IPS-18c (cell line): ENCODE data around the gene GALNT9.
"Not testable (repeated sequence)": the region's sequence is repeated elsewhere in the genome, so short reads cannot be mapped to it uniquely, and the experiment has no call there.

Source experiments
- H3K4me3 ChIP-seq: 2 replicates; pipeline ENCODE4 v1.7.0; 2013; ENCODE audit warnings: low read depth, mild to moderate bottlenecking, low read length, moderate library complexity; ENCODE audit not compliant: insufficient read depth
- H3K9me3 ChIP-seq: one replicate; pipeline ENCODE4 v1.6.1; 2013; ENCODE audit warnings: mild to moderate bottlenecking, low read length, moderate library complexity; ENCODE audit not compliant: control insufficient read depth, insufficient read depth

The GALNT9 gene

DNA sequence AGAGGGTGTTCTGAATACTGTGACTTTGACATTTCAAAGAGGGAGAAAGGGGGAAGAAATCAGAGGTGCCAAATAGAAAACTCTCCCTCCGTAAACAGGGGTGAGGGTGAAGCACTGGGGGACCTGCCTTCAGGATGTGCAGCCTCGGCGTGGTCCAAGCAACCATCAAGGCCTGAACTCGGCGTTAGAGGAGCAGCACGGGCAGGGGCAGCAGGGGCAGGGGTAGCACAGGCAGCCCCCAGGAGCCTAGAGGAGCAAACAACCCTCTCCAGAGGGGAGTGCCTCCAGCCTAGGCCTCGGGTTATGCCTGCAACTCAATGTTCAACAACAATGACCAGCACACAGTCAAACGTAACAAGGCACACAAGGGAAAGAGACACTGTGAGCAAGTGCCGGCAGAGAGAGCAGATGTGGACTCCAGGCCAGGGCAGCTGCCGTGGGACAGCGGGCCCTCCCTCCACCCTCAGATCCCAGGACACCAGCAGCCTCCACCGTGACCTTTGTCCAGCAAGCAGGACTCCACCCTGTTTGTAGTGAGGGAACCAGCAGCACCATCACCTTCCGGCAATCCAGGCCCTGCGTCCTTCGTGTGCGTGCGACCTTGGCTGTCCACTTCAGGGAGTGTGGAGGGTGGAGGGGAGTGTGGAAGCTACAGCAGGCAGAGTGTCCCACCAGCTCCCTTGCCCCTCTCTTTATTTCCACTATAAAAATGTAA is 18.0 kb downstream of the GALNT9 start:
- no peak overlapping the region for H3K4me3 ChIP-seq
- H3K9me3 ChIP-seq: no peaks in the 10 kb centered on the region

DNA sequence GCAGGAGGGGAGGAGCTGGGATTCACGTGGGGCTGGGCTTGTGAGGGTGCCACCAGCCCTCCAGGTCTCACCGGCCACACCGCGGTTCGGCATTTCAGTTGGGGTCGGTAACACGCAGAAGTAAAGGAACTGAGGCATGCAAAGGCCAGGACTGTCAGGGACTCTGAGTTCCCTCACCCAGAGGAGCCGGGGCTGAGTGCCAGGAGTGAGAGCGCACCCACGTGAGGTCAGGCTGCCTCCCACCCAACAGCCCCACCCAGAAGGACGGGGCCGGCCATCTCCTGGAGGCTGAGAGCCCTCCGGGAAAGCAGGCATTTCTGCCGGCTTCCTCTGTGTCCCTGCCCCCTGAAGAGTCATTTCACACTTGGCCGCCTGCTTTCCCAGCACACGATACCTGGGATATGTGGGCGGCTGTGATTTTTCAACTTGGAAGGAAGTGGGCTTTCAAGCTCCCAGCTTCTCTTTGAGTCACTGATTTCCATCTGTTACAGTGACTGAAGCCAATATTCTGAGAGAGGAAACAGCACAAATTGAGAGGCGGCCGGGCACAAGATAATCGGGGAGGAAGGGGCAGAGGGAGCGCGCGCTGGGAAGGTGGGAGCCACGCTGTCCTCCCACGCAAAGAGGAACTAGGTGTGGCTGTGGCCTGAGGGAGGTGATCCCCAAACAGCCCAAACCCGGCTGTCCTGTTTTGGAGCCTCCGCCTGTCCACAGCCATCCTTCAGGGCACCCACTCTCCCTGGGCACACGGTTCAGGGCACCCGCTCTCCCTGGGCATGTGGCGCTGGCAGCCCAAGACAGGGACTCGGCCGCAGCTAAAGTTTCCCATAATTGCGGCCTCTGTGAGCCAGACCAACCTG is 19.0 kb downstream of the GALNT9 start:
- Histone ChIP-seq H3K4me3 (no peak overlapping the region), H3K9me3 (no peaks in the 10 kb centered on the region)

DNA sequence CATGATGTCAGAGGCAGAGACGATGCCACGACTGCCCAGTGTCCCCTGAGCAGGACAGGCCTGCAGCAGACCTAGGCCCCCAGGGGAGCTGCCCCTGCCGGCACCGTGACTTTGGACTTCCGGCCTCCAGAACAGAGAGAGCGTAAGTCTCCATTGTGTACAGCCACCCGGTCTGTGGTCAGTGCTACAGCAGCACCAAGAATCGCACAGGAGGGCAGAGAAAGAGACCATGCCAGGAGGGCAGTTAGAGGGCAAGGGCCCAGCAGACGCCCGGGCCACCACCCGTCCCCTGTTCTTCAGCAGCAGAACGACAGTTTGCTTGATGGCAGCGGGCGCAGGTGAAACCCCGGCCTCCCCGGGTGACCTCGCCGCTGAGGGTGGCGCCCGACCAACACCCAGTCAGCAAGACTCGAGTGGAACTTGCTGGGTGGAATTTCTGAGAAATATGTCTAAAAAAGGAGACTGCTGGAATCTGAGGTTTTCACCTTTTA is 19.7 kb downstream of the GALNT9 start:
- no peak overlapping the region for H3K4me3 ChIP-seq
- no peaks in the 10 kb centered on the region for H3K9me3 ChIP-seq

DNA sequence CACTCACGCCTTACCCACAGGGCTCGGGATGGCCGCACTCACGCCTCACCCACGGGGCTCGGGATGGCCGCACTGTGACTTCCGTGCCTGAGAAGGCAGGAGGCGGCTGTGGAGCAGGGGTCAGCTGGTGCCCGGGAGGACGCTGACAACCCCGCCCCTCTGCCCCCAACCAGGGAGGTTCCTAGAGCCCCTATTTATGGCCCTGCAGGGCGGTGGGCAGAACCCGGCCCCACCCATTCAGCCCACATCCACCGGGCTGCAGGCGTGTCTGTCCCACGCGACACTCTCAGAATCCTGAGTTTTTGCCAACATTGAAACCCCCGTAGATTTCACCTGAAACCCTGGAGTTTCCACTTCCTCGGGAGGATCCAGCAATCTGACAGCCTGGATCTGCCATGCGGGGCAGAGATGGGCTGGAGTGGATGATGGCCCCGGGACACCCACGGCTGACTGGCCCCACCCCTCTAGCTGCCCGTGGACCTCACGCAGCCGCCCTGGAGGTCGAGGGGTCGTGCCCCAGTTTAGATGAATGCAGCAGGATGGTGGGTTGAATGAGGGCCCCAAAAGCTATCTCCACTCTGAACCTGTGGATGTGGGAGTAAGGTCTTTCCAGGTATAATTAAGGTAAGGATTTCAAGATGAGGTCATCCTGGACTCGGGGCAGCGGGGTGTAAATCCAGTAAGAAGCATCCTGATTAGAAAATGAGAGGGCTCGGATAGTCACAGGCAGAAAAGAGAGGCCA is 20.4 kb downstream of the GALNT9 start:
- H3K4me3 ChIP-seq: no peak overlapping the region
- no peaks in the 10 kb centered on the region for H3K9me3 ChIP-seq

DNA sequence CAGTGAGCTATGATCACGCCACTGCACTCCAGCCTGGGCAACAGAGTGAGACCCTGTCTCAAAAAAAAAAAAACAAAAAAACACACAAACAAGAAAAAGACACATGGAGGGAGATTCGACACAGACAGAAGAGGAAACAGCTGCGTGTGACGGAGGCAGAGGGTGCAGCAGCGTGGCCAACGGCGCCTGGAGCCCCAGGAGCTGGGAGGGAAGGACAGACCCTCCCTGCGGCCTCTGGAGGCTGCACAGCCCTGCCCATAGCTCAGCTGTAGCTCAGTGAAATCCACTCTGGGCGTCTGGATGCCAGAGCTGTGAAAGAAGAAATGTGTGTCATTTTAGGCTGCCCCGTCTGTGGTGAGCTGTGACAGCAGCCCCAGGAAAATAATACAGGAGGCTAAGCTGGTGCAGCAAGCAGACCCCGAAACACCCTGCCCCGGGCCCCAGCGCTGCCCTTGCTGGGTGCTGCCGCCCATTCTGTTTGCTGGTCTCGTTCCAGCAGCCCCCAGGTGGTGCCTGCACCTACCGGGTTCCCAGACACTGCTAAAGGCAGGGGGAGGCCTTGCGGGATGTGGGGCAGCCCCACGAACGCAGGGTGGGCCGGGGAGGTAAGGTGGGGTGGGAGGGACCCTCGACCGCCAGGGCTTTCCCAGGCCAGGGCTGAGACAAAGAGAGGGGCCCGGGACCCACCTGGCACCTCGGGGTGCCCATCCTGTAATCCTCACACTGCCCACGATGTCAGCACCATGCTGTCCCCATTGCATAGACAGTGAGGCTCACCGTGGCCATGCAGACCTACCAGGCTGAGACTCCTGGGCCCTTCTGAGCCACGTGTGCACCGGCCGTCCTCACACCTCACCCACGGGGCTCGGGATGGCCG is 21.2 kb downstream of the GALNT9 start:
- Histone ChIP-seq H3K9me3 (no peaks in the 10 kb centered on the region), H3K4me3 (no peak overlapping the region)

DNA sequence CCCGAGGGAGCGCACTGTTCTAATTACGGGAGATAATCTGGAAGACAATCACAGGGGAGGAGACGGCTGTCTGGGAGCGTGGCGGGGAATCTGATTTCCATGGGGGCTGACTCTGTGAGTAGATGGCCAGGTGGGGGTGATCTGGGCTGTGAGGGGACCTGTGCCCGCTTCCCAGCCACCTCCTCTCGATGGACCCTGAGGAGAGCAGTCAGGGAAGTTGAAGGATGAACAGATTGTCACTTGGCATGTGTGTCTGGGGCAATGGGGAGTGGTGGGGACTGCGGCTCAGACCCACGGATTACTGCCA is 22.6 kb downstream of the GALNT9 start:
- Histone ChIP-seq H3K4me3 (no peak overlapping the region), H3K9me3 (no peaks in the 10 kb centered on the region)

DNA sequence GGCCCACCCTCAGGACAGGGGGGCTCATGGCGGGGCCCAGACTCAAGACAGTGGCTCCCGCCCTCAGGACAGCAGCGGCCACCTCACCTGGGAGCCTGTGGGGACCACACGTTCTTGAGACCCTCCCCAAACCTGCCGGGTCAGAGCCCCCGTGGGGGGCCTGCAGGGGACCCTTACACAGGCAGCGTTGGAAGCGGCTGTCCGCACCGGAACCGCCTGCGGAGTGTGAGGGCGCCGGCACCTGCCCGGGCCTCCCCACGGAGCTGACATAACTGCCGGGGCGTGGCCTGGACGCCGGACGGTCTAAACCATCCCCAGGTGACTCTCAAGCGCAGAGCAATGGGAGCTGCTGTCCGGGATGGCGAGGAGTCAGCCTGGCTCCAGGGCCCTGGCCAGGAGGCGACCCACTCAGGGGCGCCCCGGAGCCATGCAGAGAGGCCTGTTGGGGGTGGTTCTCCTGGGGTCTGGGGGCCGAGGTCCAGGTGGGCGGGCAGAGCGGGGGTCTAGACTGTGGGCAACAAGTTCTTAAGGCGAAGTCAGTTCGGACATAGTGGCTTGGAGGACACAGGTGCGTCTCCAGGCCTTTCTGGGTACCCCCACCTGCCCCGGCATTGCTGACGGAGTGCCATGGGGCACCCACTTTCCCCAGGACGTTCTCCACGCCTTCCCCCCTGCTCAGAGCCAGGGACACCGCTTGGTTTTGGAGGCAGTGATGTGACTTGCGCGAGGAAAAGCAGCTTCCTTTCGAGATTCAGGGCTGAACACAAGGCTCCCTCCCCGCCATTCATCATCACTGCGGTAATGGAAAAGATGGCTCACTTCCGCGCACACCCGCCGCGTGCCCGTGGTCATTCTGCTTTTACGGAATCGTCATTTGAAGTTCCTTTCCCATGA is 23.2 kb downstream of the GALNT9 start:
- Histone ChIP-seq H3K9me3 (no peaks in the 10 kb centered on the region), H3K4me3 (no peak overlapping the region)

DNA sequence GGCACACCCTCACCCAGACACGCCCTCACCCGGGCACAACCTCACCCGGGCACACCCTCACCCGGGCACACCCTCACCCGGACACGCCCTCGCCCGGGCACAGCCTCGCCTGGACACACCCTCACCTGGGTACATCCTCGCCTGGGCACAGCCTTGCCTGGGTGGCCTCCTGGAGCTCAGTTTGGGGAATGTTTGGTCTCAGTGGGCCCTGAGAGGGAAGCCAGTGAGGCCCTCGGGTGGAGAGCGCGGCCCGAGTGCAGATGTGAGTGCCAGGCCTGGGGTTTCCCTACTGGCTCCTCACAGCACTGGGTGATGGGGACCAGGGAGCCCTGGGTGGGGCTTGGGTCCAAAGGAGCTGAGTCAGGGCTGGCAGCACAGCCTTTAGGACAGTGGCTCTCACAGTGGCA is 23.8 kb downstream of the GALNT9 start:
- no peaks in the 10 kb centered on the region for H3K9me3 ChIP-seq

DNA sequence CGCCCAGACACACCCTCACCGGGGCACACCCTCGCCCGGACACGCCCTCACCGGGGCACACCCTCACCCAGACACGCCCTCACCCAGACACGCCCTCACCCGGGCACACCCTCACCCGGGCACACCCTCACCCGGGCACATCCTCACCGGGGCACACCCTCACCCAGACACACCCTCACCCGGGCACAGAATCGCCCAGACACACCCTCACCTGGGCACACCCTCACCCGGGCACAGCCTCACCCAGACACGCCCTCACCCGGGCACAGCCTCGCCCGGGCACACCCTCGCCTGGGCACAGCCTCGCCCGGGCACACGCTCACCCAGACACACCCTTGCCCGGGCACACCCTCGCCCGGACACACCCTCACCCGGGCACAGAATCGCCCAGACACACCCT is 24.5 kb downstream of the GALNT9 start:
- not testable (repeated sequence) for H3K4me3 ChIP-seq, H3K9me3 ChIP-seq

More for the DNA sequence above, 23.8 kb downstream of the GALNT9 start:
- no peak overlapping the region for H3K4me3 ChIP-seq

DNA sequence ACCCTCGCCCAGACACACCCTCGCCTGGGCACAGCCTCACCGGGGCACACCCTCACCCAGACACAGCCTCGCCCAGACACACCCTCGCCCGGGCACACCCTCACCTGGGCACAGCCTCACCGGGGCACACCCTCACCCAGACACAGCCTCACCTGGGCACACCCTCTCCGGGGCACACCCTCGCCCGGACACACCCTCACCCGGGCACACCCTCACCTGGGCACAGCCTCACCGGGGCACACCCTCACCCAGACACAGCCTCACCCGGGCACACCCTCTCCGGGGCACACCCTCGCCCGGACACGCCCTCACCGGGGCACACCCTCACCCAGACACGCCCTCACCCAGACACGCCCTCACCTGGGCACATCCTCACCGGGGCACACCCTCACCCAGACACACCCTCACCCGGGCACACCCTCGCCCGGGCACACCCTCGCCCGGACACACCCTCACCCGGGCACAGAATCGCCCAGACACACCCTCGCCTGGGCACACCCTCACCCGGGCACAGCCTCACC is 25.5 kb downstream of the GALNT9 start:
- not testable (repeated sequence) for H3K9me3 ChIP-seq, H3K4me3 ChIP-seq

DNA sequence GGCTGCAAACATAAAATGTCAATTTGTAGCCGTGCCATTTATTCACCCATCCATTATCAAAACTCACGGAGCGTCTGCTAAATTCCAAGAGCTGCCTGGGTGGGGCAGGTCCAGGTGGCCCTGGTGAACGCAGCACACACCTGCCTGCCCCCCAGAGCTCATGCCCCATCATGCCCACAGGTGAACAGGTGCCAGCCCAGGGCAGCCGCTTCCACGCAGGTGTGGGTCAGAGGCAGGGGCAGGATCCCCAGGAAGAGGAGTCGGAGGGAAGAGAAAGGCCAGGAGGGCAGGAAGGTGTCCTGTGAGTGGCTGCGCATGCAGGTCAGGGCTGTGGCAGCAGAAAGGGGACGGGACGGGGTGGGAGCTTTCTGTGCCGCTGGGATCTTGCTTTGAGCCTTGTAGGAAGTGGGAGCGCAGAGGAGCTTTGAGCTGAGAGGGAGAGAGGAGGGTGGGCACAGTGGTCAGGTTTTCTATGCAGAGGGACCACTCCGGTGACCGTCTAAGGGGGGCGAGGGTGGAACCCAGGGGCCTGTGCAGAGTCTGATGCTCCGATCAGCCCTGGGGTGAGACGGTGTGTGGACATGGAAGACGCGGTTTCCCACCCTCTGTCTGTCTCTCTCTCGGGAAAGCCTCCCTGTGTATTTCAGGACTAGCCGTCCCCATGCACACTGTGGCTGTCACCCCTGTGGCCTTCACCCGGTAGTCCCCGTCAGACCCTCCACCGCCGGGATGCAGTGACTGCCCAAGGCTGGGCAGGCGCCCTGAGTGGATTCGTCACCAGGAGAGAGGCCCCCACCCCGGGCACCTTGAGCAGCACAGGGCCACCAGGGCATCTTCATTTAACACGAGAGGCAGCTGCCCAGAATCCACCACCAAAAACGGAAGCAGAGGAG is 26.7 kb downstream of the GALNT9 start:
- no peaks in the 10 kb centered on the region for H3K9me3 ChIP-seq
- H3K4me3 ChIP-seq: no peak overlapping the region

DNA sequence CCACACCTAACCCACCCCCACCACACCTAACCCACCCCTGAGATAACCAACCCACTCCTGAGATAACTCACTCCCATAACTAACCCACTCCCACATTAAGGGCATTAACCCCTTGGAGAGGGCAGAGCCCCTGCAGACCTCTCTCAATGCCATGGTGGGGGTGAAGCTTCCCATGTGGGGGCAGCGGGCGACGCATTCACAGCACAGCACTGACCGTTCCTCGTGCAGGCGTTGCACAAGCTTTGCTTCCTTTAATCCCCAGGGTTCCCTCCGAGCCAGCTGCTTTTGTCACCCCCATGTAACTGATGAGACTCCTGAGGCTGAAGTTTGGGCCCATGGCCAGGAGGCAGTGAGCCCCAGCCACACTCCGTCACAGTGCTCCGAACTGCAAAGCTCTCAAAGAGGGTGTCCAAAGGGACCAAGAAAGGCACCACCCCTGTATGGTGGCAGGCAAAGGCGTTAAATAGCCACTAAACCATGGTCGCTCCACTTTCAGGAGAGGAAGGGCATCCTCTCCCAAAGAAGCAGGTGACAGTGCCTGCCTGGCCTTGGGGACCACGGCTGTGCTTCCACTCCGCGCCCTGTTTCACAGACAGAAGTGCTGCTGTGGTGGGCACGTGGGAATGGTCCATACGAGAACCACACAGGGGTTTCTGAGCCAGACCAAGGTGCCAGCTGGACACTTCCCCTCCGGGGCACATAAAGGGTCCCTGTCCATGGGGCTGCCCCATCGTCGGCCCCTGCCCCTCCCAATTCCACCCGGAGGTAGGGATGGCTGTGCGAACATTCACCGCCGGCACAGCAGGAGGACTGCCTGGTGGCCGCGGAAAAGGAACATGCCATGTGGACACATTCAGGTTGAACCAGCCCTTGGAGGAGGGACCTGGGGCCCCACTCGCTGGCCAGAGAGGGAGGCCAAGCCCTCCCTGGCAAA is 28.3 kb downstream of the GALNT9 start:
- Histone ChIP-seq H3K9me3 (no peaks in the 10 kb centered on the region), H3K4me3 (no peak overlapping the region)

DNA sequence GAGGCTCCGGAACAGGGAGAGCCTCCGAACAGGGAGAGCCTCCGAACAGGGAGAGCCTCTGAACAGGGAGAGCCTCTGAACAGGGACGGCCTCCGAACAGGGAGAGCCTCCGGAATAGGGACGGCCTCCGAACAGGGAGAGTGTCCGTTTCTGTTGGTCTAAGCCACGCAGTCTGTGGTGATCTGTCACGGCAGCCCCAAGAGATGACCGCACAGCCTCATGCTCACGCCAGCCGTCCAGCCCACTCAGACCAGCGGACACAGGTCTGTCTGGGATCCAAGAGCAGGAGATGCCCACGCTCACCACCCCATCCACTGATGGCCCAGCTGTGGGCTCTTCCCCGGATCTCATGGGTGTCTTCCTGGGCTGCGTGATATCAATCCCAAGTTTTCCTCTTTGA is 33.3 kb downstream of the GALNT9 start:
- Histone ChIP-seq H3K4me3 (no peak overlapping the region), H3K9me3 (peaks cover 2% of the 10 kb centered on the region)

DNA sequence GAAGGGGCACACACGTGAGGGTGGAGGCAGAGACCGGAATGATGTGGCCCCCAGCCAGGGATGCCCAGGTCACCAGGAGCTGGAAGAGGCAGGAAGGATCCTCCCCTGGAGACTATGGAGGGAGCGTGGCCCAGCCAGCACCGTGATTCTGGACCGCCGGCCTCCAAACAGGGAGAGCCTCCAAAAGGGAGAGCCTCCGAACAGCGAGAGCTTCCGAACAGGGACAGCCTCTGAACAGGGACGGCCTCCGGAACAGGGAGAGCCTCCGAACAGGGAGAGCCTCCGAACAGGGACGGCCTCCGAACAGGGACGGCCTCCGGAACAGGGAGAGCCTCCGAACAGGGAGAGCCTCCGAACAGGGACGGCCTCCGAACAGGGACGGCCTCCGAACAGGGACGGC is 33.8 kb downstream of the GALNT9 start:
- H3K9me3 ChIP-seq: not testable (repeated sequence)

More for the DNA sequence above, 33.8 kb downstream of the GALNT9 start:
- H3K4me3 ChIP-seq: not testable (repeated sequence)
